ENCODE measurements around the gene SEC22B.
"Not testable (repeated sequence)": the region's sequence is repeated elsewhere in the genome, so short reads cannot be mapped to it uniquely, and the experiment has no call there.

The SEC22B gene

GRCh38 chr1:120176092-120176855, at the start of gene SEC22B:
Gene SEC22B, minus strand, starts transcription at chr1:120176520. Its CDS starts 139 bp downstream, at chr1:120176381.
- DNase-seq (ENCODE audit: low read depth): peak; percentile 91

DNA sequence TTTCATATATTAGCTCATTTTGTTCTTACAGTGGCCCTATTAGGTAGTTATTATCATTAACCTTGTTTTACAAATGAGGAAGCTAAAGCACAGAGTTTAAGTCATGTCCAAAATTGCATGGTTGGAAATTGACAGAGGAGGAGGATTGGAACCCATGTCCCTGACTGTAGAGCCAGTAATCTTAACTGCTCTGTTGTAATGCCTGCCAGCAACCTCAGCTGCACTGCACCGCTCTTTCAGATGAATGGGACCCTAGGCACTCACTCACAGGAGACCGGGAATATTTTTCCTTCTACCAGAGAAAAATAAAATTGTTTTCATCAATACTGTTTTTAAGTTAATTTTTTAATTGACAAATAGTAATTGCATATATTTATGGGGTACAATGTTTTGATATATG, 41.6 kb upstream of the SEC22B start:
- not testable (repeated sequence) for DNase-seq (ENCODE audit: low read depth)

DNA sequence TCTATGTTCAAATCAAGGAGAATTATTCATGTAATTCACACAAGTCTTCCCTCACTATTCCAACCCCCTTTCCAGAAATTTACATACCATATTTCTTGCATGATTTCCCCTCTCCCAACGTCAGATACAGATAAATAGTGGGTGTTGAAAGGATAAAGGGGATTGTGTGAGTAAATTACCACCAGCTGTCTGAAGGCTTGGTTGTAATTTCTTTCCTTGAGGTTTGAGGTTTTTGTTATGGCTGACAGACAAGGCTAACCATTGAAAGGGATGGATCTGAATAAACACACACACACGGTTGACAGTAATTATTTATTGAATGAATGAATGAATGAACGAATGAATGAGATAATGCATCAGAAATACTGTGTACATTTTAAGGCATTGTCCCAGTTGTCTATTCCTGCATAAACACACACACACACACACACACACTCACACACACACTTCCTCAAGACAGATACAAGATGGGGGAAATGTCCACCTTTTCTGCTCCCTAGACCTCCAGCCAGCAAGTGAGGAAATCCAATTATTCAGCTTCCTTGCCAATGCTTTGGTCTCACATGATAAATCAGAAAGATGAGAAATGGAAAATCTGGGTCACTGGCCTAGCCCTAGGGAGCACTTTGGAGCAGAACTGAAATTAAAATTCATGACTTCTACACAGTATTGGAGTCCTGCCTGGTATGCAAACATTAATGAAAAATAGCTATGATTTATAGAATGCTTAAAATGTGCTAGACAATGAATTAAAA, 41.0 kb upstream of the SEC22B start:
- DNase-seq (ENCODE audit: low read depth): not testable (repeated sequence)

- not testable (repeated sequence) for DNase-seq (ENCODE audit: low read depth)
Observed at GRCh38 chr1:120213606-120214005, 37.3 kb upstream of the SEC22B start.

DNA sequence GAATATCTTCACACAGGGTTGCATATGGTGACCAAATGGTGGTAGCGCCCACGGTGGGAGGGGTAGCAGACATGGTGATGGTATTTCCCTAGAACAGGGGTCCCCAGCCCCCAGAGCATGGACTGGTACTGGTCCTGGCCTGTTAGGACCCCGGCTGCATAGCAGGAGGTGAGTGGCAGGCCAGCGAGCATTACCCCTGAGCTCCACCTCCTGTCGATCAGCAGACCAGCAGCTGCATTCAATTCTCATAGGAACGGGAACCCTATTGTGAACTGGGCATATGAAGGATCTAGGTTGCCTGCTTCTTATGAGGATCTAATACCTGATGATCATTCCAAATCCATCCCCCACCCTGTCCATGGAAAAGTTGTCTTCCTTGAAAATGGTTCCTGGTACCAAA, 34.4 kb upstream of the SEC22B start:
- not testable (repeated sequence) for DNase-seq (ENCODE audit: low read depth)

DNA sequence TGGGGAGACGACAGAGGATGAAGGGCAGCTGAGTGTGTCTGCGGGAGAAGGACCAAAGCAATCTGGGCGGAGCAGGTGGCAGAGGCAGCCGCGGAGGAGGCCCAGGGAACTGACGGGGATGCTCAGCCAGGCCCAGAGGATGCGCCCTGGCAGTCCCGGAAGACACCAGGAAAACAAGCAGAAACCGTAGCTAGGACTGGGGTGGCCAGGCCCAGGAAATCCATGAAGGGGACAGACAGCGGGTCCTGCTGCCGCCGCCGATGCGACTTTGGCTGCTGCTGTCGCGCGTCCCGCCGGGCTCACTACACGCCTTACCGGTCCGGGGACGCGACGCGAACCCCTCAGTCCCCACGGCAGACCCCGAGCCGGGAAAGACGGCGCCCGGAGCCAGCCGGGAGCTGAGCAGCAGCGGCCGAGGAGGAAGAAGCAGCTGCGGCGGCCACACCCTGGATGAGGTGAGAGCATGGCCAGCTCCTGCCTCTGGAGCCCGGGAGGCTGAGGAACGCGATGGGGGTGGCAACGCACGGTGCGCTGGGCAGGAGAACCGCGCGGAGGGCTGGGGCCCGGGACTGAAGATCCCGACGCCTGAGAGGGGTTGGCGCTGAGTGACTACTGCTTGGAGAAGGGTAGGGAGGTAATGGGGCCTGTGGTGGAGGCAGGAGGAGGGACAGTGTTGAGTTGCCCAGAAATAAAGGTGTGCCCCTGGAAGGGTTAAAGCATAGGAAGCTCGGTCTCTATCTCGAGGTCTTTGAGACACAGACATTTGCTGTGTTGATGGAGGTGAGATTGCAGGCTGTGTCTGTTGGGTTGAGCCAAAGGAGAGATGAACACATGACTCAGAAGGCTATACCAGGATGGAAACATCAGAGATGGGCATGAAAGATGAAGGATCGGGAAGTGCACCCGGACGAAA, 20.8 kb upstream of the SEC22B start:
- DNase-seq (ENCODE audit: low read depth): not testable (repeated sequence)

DNA sequence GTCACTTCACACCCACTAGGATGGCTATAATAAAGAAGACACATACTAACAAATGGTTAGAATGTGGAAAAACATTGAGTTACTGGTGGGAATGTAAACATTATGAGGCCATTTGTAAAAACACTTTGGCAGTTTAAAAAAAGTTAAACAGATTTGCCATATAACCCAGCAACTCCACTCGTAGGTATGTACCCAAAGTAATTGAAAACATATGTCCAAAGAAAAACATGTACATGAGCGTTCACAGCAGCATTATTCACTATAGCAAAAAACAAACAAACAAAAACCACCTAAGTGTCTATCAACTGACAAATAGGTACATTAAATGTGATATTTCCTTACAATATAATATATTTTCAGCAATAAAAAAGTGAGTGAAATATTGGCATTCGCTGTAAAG, 12.3 kb upstream of the SEC22B start:
- not testable (repeated sequence) for DNase-seq (ENCODE audit: low read depth)

- DNase-seq (ENCODE audit: low read depth): not testable (repeated sequence)
Observed at GRCh38 chr1:120182176-120182707, 5.9 kb upstream of the SEC22B start.

GRCh38 chr1:120179811-120180690, 3.7 kb upstream of the SEC22B start:
- DNase-seq (ENCODE audit: low read depth): peak; percentile 56

GRCh38 chr1:120178799-120179756, 2.8 kb upstream of the SEC22B start:
- DNase-seq (ENCODE audit: low read depth): no peak

DNA sequence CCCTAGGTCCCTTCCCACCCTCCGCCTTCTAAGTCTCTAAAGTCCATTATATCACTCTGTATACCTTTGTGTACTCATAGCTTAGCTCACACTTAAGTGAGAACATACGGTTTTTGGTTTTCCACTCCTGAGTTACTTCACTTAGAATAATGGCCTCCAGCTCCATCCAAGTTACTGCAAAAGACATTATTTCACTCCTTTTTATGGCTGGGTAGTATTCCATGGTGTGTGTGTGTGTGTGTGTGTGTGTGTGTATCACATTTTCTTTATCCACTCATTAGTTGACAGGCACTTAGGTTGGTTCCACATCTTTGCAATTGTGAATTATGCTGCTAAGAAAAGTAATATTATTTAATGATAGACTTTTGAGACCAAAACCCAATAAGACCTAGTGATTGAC, 1.7 kb upstream of the SEC22B start:
- not testable (repeated sequence) for DNase-seq (ENCODE audit: low read depth)

DNA sequence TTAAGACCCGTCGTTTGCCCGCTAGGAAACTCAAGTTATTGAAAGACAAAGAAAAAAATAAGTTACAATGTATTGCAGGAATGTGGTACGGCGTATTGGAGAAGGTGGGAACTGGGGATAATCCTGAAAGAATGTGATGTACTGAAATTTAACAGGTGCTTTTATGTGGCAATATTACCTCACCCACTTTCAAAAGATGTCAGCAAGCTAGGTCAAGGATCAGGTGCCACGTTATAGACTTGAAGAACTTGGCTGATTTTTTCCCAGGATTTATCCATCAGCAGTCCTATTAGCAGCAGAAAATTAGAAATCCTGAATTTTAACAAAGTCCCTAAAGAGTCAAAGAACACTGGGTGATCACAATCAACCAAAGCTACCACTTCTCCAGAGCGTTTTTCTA, 632 bp downstream of the SEC22B start:
- DNase-seq (ENCODE audit: low read depth): not testable (repeated sequence)

- DNase-seq (ENCODE audit: low read depth): not testable (repeated sequence)
Observed at GRCh38 chr1:120164761-120165160, 11.6 kb downstream of the SEC22B start.

GRCh38 chr1:120162015-120162414, 14.3 kb downstream of the SEC22B start:
- DNase-seq (ENCODE audit: low read depth): not testable (repeated sequence)

GRCh38 chr1:120158495-120158894, 17.8 kb downstream of the SEC22B start:
- DNase-seq (ENCODE audit: low read depth): not testable (repeated sequence)

- DNase-seq (ENCODE audit: low read depth): not testable (repeated sequence)
Observed at GRCh38 chr1:120158086-120158485, 18.2 kb downstream of the SEC22B start.

- not testable (repeated sequence) for DNase-seq (ENCODE audit: low read depth)
Observed at GRCh38 chr1:120150138-120150822, 26.0 kb downstream of the SEC22B start.

DNA sequence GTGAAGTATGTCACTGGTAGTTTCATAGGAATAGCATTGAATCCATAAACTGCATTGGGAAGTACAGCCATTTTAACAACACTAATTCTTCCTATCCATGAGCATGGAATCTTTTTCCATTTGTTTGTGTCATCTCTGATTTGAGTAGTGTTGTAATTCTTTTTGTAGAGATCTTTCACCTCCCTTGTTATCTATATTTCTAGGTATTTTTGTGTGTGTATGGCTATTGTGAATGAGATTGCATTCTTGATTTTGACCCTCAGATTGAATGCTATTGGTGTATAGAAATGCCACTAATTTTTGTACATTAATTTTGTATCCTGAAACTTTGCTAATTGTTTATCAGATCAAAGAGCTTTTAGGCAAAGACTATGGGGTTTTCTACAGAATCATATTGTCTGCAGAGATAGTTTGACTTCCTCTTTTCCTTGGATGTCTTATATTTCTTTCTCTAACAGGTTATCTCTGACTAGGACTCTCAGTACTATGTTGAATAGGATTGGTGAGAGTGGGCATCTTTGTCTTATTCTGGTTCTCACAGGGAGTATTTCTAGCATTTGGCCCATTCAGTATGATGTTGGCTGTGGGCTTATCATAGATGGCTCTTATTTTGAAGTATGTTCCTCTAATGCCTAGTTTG, 26.8 kb downstream of the SEC22B start:
- DNase-seq (ENCODE audit: low read depth): not testable (repeated sequence)

Measured in HS-5 (cell line).